Hematopoietic multipotent progenitor cell treated with erythropoietin and hydrocortisone succinate and interleukin-3 and kit ligand, for 4 days (in vitro differentiated cells): ENCODE measurements around the gene HAO2.

Source experiments
- DNase-seq: peaks from one replicate; pipeline ENCODE4 v3.0.0-alpha.2; 2015

Gene HAO2

GRCh38 chr1:119442756-119443155 lies 74.2 kb downstream of the HAO2 start:
- no peak for DNase-seq
